Upper lobe of right lung (tissue), 1 donor: ENCODE results near the gene MAN1A2. TPM values are rescaled to one million over a fixed set of nuclear protein-coding genes. Genes with fewer than 3 reads are reported as not detected.

Experiments used
- ATAC-seq: fragments of 200-7000 bp; cut with Tn5 transposase; one replicate; pipeline ENCODE4 v1.9.1; 2020; ENCODE audit warnings: mild to moderate bottlenecking, moderate library complexity
- DNase-seq: peaks from one replicate; pipeline ENCODE4 v3.0.0-alpha.2; 2020
- H3K27ac ChIP-seq: fragments of 200-600 bp; one replicate; pipeline ENCODE4 v1.8.0; 2022
- H3K27me3 ChIP-seq: fragments of 200-600 bp; one replicate; pipeline ENCODE4 v1.8.0; 2022; ENCODE audit warnings: mild to moderate bottlenecking
- H3K36me3 ChIP-seq: fragments of 200-600 bp; one replicate; pipeline ENCODE4 v1.8.0; 2022
- H3K4me1 ChIP-seq: fragments of 200-600 bp; one replicate; pipeline ENCODE4 v1.8.0; 2022
- H3K4me3 ChIP-seq: fragments of 200-600 bp; one replicate; pipeline ENCODE4 v1.8.0; 2022; ENCODE audit warnings: mild to moderate bottlenecking
- H3K9me3 ChIP-seq: fragments of 200-600 bp; one replicate; pipeline ENCODE4 v1.8.0; 2022
- intact Hi-C: fragments of 100-400 bp; cut with DNase I; formaldehyde crosslinking; loops from one replicate; pipeline ENCODE4 v1.11.0; 2022
- long read RNA-seq: library from polyadenylated mRNA; unstranded; transcript quantifications from one replicate; pipeline ENCODE4 v2.0.0, GENCODE V29; 2021
- total RNA-seq: library from RNA; stranded (reverse); fragmentation: NEBNext Ultra II Directional; extraction: Animal tissue kit (Norgen Biotek cat#: 25700); gene quantifications from one replicate; pipeline ENCODE4 v1.2.1, GENCODE V29; 2021
- TF ChIP-seq, protein P1 (sequence below): fragments of 200-600 bp; IDR thresholded peaks from one replicate; pipeline ENCODE4 v1.8.0; 2022; ENCODE audit warnings: antibody characterized with exemption
- donor health status: DM: no; HTN: yes; CAD: no; lungs with severe emphysema.

MAN1A2 gene
- 40.3 TPM for total RNA-seq
- long read RNA-seq, full-length matches to known transcripts: 12 of 27 reads
- long read RNA-seq, partial matches to known transcripts: 6 of 27 reads
- long read RNA-seq, other reads (novel, unspliced or antisense): 9 of 27 reads

- TF ChIP-seq, protein P1, sequence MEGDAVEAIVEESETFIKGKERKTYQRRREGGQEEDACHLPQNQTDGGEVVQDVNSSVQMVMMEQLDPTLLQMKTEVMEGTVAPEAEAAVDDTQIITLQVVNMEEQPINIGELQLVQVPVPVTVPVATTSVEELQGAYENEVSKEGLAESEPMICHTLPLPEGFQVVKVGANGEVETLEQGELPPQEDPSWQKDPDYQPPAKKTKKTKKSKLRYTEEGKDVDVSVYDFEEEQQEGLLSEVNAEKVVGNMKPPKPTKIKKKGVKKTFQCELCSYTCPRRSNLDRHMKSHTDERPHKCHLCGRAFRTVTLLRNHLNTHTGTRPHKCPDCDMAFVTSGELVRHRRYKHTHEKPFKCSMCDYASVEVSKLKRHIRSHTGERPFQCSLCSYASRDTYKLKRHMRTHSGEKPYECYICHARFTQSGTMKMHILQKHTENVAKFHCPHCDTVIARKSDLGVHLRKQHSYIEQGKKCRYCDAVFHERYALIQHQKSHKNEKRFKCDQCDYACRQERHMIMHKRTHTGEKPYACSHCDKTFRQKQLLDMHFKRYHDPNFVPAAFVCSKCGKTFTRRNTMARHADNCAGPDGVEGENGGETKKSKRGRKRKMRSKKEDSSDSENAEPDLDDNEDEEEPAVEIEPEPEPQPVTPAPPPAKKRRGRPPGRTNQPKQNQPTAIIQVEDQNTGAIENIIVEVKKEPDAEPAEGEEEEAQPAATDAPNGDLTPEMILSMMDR: no peak
- no peaks in the 10 kb centered on the region for H3K9me3 ChIP-seq
- no peaks in the 10 kb centered on the region for H3K36me3 ChIP-seq
- DNase-seq: peak; percentile 96
- ATAC-seq: peak; percentile 94
- intact Hi-C loops: no loop called here
- H3K4me3 ChIP-seq: peak within 1 kb of the TSS; percentile 81
- H3K27me3 ChIP-seq: no peaks in the 10 kb centered on the region
- H3K4me1 ChIP-seq: peaks cover 36% of the 10 kb centered on the region
- H3K27ac ChIP-seq: peak within 1 kb of the TSS; percentile 92
Measured at GRCh38 chr1:117367046-117368025, at the start of gene MAN1A2. TSS of gene MAN1A2 (plus strand) at chr1:117367449. CDS start at chr1:117368184, 735 bp downstream.

- no peaks in the 10 kb centered on the region for H3K27me3 ChIP-seq
- TF ChIP-seq, protein P1: no peak
- no peak for ATAC-seq
- DNase-seq: no peak
- intact Hi-C loops: no loop called here
- no peaks in the 10 kb centered on the region for H3K4me1 ChIP-seq
- H3K4me3 ChIP-seq: no peak overlapping the region
- H3K36me3 ChIP-seq: no peaks in the 10 kb centered on the region
- no peaks in the 10 kb centered on the region for H3K9me3 ChIP-seq
- H3K27ac ChIP-seq: no peak overlapping the region
Measured at GRCh38 chr1:117318011-117318410, 49.2 kb upstream of the MAN1A2 start.

DNA sequence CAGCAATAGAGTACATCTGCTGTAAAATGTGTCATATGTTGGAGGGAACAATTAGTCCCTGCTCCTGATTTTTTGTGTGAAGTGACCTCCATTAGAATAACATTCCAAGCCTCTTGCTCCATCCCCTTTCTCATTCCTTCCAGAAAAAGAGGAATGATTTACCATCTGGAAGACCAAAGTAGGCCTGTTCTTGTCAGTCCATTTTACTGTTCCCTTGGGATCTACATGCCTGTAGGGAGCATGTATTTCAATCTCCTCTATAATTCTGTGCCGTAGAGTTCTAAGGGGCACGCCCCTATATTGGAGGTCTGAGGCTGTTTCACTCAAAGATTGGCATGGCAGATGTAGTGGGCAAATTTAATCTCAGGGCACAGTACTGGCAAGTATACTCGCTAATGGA is 48.8 kb upstream of the MAN1A2 start:
- Histone ChIP-seq H3K27me3 (no peaks in the 10 kb centered on the region), H3K9me3 (no peaks in the 10 kb centered on the region), H3K36me3 (no peaks in the 10 kb centered on the region), H3K27ac (no peak overlapping the region), H3K4me3 (no peak overlapping the region), H3K4me1 (no peaks in the 10 kb centered on the region)
- ATAC-seq: no peak
- intact Hi-C loops: no loop called here
- TF ChIP-seq, protein P1: no peak
- DNase-seq: no peak

DNA sequence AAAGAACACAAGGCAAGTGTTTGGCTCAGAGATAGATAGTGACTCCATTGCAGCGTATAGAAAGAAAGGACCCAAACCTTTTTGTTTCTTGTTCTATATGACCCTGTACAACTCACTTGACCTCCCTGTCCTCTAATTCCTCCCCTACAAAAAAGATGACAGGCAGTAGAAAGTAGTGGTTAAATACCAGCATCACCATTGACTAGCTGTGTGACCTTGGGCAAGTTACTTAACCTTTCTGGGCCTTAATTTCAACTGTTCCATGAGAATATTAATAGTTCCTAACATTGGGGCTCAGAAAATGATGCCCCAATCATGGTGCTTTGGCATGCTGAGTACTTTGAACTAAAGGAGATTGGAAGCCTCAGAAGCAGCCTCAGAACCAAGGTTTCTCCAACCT is 46.7 kb upstream of the MAN1A2 start:
- no peak for ATAC-seq
- H3K27me3 ChIP-seq: no peaks in the 10 kb centered on the region
- intact Hi-C loops: no loop called here

DNA sequence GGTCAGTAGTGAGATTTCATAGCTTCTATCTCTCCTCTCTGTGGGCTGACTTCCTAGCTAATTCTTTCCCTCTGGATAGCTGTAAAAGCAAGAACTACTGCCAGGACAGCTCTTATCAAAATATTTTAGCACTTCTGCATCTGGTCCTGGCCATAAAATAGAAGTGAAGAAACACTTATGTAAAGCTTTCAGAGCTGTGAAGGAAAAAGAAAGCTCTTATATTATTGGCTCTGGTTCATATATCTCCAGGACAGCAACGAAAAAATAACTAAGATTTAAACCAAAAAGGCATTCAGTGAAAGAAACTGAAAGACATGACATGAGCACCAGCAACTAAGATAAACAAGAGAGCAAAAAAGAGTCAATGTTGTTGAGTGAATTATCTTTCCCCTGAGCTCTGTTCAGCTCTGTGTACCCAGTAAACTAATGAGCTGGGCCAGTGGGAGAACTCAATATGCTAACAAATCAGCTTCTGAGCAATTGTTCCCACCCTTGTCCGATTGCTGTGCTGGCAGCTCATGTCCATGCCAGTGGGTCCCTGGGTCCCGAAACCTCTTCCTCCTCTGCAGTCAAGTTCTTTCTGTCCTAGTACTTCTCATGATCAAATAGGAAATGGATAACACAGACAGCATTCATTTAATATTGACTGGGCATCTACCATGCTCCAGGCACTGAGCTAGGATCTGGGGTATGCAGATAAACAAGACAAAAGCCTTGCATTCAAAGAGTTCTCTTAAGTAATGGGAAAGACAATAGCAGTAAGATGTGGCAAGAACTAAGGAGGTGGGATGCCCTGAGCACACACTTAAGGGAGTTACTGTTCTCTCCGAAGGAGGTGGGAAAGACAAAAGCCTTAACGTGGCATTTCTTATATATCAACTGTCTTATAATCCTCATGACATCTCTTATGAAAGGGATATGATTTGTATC is 45.3 kb upstream of the MAN1A2 start:
- Histone ChIP-seq H3K36me3 (no peaks in the 10 kb centered on the region), H3K9me3 (no peaks in the 10 kb centered on the region), H3K4me1 (no peaks in the 10 kb centered on the region), H3K27me3 (no peaks in the 10 kb centered on the region), H3K27ac (no peak overlapping the region), H3K4me3 (no peak overlapping the region)
- ATAC-seq (no peak), DNase-seq (no peak)
- TF ChIP-seq, protein P1: no peak
- intact Hi-C loops: no loop called here

More for the DNA sequence above, 46.7 kb upstream of the MAN1A2 start:
- Histone ChIP-seq H3K4me3 (no peak overlapping the region), H3K36me3 (no peaks in the 10 kb centered on the region), H3K4me1 (no peaks in the 10 kb centered on the region), H3K9me3 (no peaks in the 10 kb centered on the region), H3K27ac (no peak overlapping the region)
- DNase-seq: no peak
- TF ChIP-seq, protein P1: no peak
